WTC11 (cell line): Measurements from ENCODE around the gene PDGFRA.

Experiments used
- JUN ChIP-seq: sonication (generic); formaldehyde crosslinking; IDR thresholded peaks from 2 replicates; pipeline ENCODE4 v1.8.0; 2023; ENCODE audit warnings: mild to moderate bottlenecking, missing genetic modification reagents
- TF ChIP-seq, protein P1 (sequence below): fragments of 200-600 bp; IDR thresholded peaks from 2 replicates; pipeline ENCODE4 v1.8.0; 2022; ENCODE audit warnings: antibody characterized with exemption
- TF ChIP-seq, protein P2 (sequence below): sonication (generic); formaldehyde crosslinking; conservative IDR thresholded peaks from 2 replicates; pipeline ENCODE4 v1.8.1; 2023; ENCODE audit warnings: mild to moderate bottlenecking, low read depth, missing genetic modification reagents, moderate library complexity

DNA sequence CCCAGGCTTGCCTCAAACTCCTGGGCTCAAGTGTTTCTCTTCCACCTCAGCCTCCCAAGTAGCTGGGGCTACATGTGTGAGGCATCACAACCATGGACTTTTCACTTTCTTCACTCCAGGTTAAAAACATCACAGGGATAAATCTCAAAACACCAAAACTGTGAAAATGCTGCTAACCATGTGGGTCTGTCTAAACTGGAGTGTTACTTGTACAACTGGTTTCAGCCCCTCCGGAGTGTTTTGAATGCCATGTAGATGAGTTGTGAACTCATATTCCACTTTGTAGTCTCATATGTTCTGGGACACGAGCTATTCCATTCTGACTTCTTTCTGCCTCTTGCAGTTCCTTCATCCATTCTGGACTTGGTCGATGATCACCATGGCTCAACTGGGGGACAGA is 43.0 kb downstream of the PDGFRA start:
- TF ChIP-seq, protein P1, sequence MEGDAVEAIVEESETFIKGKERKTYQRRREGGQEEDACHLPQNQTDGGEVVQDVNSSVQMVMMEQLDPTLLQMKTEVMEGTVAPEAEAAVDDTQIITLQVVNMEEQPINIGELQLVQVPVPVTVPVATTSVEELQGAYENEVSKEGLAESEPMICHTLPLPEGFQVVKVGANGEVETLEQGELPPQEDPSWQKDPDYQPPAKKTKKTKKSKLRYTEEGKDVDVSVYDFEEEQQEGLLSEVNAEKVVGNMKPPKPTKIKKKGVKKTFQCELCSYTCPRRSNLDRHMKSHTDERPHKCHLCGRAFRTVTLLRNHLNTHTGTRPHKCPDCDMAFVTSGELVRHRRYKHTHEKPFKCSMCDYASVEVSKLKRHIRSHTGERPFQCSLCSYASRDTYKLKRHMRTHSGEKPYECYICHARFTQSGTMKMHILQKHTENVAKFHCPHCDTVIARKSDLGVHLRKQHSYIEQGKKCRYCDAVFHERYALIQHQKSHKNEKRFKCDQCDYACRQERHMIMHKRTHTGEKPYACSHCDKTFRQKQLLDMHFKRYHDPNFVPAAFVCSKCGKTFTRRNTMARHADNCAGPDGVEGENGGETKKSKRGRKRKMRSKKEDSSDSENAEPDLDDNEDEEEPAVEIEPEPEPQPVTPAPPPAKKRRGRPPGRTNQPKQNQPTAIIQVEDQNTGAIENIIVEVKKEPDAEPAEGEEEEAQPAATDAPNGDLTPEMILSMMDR: no peak
- TF ChIP-seq, protein P2, sequence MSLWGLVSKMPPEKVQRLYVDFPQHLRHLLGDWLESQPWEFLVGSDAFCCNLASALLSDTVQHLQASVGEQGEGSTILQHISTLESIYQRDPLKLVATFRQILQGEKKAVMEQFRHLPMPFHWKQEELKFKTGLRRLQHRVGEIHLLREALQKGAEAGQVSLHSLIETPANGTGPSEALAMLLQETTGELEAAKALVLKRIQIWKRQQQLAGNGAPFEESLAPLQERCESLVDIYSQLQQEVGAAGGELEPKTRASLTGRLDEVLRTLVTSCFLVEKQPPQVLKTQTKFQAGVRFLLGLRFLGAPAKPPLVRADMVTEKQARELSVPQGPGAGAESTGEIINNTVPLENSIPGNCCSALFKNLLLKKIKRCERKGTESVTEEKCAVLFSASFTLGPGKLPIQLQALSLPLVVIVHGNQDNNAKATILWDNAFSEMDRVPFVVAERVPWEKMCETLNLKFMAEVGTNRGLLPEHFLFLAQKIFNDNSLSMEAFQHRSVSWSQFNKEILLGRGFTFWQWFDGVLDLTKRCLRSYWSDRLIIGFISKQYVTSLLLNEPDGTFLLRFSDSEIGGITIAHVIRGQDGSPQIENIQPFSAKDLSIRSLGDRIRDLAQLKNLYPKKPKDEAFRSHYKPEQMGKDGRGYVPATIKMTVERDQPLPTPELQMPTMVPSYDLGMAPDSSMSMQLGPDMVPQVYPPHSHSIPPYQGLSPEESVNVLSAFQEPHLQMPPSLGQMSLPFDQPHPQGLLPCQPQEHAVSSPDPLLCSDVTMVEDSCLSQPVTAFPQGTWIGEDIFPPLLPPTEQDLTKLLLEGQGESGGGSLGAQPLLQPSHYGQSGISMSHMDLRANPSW: no peak
- no peak for TF ChIP-seq JUN
